ENCODE measurements around the gene PLCB1. TPM values are rescaled to one million over a fixed set of nuclear protein-coding genes. Genes with fewer than 3 reads are reported as not detected.

PLCB1 gene
- total and polyA plus RNA-seq, 3 experiments from 2014 or later, result 8.5 to 9.9 (median 8.8) TPM

DNA sequence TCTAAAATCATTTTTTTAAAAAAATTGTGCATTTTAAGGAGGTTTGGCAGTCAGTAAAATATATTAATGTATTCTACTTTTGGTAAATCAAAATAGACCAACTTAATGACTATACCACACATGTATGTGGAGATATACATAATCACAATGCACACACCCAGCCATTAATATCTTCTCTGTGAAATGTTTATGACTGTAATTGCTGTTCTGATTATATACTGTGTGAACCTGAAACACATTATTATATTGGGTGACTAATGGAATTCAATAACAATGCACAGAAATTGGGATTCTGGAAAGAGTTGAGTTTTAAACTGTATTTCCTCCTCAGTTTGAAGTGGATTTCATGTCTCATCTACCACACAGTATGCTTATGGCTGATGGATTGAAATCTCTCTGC is 233.6 kb downstream of the PLCB1 start:
- Mint-ChIP-seq H3K27me3 (no peaks in the 10 kb centered on the region), H3K27ac (no peak overlapping the region), H3K36me3 (no peaks in the 10 kb centered on the region), H3K4me1 (peaks cover 14 to 22% (median 16%) of the 10 kb centered on the region in 3 donors), H3K9me3 (no peaks in the 10 kb centered on the region), H3K4me3 (no peak overlapping the region)
- H3K27me3 ChIP-seq (ENCODE audit: insufficient read depth, low read length, poor library complexity, severe bottlenecking), result no peaks in the 10 kb centered on the region
- ChIA-PET POLR2A (no interaction called here), CTCF (no interaction called here)
- no peak overlapping the region for H3K27ac ChIP-seq (ENCODE audit: low read depth, low read length)
- no peak for DNase-seq
- no peaks in the 10 kb centered on the region for H3K36me3 ChIP-seq (ENCODE audit: insufficient read depth, low read length)
- no peaks in the 10 kb centered on the region for H3K4me1 ChIP-seq (ENCODE audit: insufficient read depth, low read length)
- no peak overlapping the region for H3K4me3 ChIP-seq (ENCODE audit: low read length)
- H3K9me3 ChIP-seq (ENCODE audit: low read length), result no peaks in the 10 kb centered on the region

- Mint-ChIP-seq H3K36me3 (no peaks in the 10 kb centered on the region), H3K9me3 (peaks cover 0 to 2% (median 0%) of the 10 kb centered on the region in 5 donors), H3K27ac (no peak overlapping the region), H3K4me1 (peaks cover 14 to 22% (median 16%) of the 10 kb centered on the region in 3 donors), H3K27me3 (no peaks in the 10 kb centered on the region), H3K4me3 (no peak overlapping the region)
- no peaks in the 10 kb centered on the region for H3K4me1 ChIP-seq (ENCODE audit: insufficient read depth, low read length)
- H3K36me3 ChIP-seq (ENCODE audit: insufficient read depth, low read length), result no peaks in the 10 kb centered on the region
- no peak for DNase-seq
- H3K9me3 ChIP-seq (ENCODE audit: low read length), result no peaks in the 10 kb centered on the region
- H3K27me3 ChIP-seq (ENCODE audit: insufficient read depth, low read length, poor library complexity, severe bottlenecking), result no peaks in the 10 kb centered on the region
- ChIA-PET CTCF (no interaction called here), POLR2A (no interaction called here)
- H3K4me3 ChIP-seq (ENCODE audit: low read length), result no peak overlapping the region
- H3K27ac ChIP-seq (ENCODE audit: low read depth, low read length), result no peak overlapping the region
These were observed 234.3 kb downstream of the PLCB1 start for GRCh38 chr20:8366303-8366923.

DNA sequence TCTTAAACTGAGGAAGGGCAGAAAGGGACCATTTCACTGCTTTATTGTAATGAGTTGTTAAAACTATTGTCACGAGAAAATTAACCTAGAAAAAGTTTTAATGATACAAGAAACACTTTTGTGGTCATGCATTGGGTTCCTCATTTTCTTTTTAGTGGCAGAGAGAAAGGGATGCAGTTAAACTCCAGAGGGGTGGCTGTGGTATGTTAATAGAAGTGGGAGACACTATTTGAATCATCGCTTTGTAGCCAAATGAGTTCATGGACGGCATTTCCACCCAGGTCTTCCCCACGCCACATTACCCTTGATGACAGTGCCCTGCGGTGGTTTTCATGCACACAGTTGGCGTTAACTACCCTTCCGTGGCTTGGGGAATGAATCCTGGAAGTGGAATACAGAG is 235.6 kb downstream of the PLCB1 start:
- Mint-ChIP-seq H3K27ac (no peak overlapping the region), H3K9me3 (peaks cover 0 to 2% (median 0%) of the 10 kb centered on the region in 5 donors), H3K4me1 (peaks cover 14 to 22% (median 16%) of the 10 kb centered on the region in 3 donors), H3K36me3 (no peaks in the 10 kb centered on the region), H3K4me3 (no peak overlapping the region), H3K27me3 (no peaks in the 10 kb centered on the region)
- CTCF ChIA-PET, result no interaction called here
- Histone ChIP-seq H3K36me3 (ENCODE audit: insufficient read depth, low read length) (no peaks in the 10 kb centered on the region), H3K9me3 (ENCODE audit: low read length) (no peaks in the 10 kb centered on the region), H3K27ac (ENCODE audit: low read depth, low read length) (no peak overlapping the region), H3K4me1 (ENCODE audit: insufficient read depth, low read length) (no peaks in the 10 kb centered on the region), H3K4me3 (ENCODE audit: low read length) (no peak overlapping the region), H3K27me3 (ENCODE audit: insufficient read depth, low read length, poor library complexity, severe bottlenecking) (no peaks in the 10 kb centered on the region)
- no peak for DNase-seq
- POLR2A ChIA-PET, result no interaction called here

GRCh38 chr20:8368670-8369069 is 236.6 kb downstream of the PLCB1 start:
- H3K27me3 Mint-ChIP-seq, result no peaks in the 10 kb centered on the region
- Histone ChIP-seq H3K27ac (ENCODE audit: low read depth, low read length) (no peak overlapping the region), H3K4me1 (ENCODE audit: insufficient read depth, low read length) (no peaks in the 10 kb centered on the region), H3K4me3 (ENCODE audit: low read length) (no peak overlapping the region), H3K9me3 (ENCODE audit: low read length) (no peaks in the 10 kb centered on the region), H3K36me3 (ENCODE audit: insufficient read depth, low read length) (no peaks in the 10 kb centered on the region), H3K27me3 (ENCODE audit: insufficient read depth, low read length, poor library complexity, severe bottlenecking) (no peaks in the 10 kb centered on the region)
- POLR2A ChIA-PET, result no interaction called here
- CTCF ChIA-PET, result no interaction called here
- H3K4me1 Mint-ChIP-seq, result peaks cover 14 to 26% (median 16%) of the 10 kb centered on the region in 3 donors
- no peak overlapping the region for H3K27ac Mint-ChIP-seq
- peaks cover 0 to 2% (median 0%) of the 10 kb centered on the region in 5 donors for H3K9me3 Mint-ChIP-seq
- H3K36me3 Mint-ChIP-seq, result no peaks in the 10 kb centered on the region
- no peak overlapping the region for H3K4me3 Mint-ChIP-seq
- DNase-seq, result no peak

- POLR2A ChIA-PET, result no interaction called here
- CTCF ChIA-PET, result no interaction called here
- H3K9me3 Mint-ChIP-seq, result peaks cover 0 to 2% (median 0%) of the 10 kb centered on the region in 5 donors
These were observed 237.2 kb downstream of the PLCB1 start for GRCh38 chr20:8369311-8369710.

DNA sequence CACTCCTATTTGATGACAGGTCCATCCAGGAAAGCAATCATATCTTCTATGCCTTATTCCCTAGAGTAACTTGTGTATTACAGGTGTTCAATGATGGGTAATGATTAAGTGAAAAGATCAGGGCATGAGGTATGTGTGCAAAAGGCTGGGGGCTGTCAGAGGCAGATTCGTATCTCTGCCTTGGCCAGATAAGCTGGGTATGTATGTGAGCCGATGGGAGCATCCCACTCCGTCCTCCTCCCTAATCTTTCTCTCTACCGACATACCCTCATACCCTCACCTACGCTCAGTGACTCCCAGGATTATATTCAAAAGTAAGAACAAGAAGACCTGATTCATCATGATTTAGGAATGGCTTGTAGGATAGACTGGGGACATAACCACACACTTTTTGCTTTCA is 238.7 kb downstream of the PLCB1 start:
- Mint-ChIP-seq H3K27ac (no peak overlapping the region), H3K36me3 (no peaks in the 10 kb centered on the region), H3K4me1 (peaks cover 14 to 26% (median 16%) of the 10 kb centered on the region in 3 donors), H3K4me3 (no peak overlapping the region), H3K27me3 (no peaks in the 10 kb centered on the region), H3K9me3 (peaks cover 0 to 2% (median 0%) of the 10 kb centered on the region in 5 donors)
- H3K27ac ChIP-seq (ENCODE audit: low read depth, low read length), result no peak overlapping the region
- CTCF ChIA-PET, result no interaction called here
- no peaks in the 10 kb centered on the region for H3K27me3 ChIP-seq (ENCODE audit: insufficient read depth, low read length, poor library complexity, severe bottlenecking)
- POLR2A ChIA-PET, result no interaction called here
- no peaks in the 10 kb centered on the region for H3K4me1 ChIP-seq (ENCODE audit: insufficient read depth, low read length)
- H3K4me3 ChIP-seq (ENCODE audit: low read length), result no peak overlapping the region
- DNase-seq, result no peak
- H3K9me3 ChIP-seq (ENCODE audit: low read length), result no peaks in the 10 kb centered on the region
- H3K36me3 ChIP-seq (ENCODE audit: insufficient read depth, low read length), result no peaks in the 10 kb centered on the region

More at GRCh38 chr20:8369311-8369710, 237.2 kb downstream of the PLCB1 start:
- H3K4me3 ChIP-seq (ENCODE audit: low read length), result no peak overlapping the region
- H3K36me3 Mint-ChIP-seq, result no peaks in the 10 kb centered on the region
- no peaks in the 10 kb centered on the region for H3K27me3 ChIP-seq (ENCODE audit: insufficient read depth, low read length, poor library complexity, severe bottlenecking)
- H3K27me3 Mint-ChIP-seq, result no peaks in the 10 kb centered on the region
- H3K4me1 Mint-ChIP-seq, result peaks cover 14 to 26% (median 16%) of the 10 kb centered on the region in 3 donors
- H3K27ac ChIP-seq (ENCODE audit: low read depth, low read length), result no peak overlapping the region
- DNase-seq, result no peak
- H3K4me1 ChIP-seq (ENCODE audit: insufficient read depth, low read length), result no peaks in the 10 kb centered on the region
- no peak overlapping the region for H3K4me3 Mint-ChIP-seq
- peak overlapping the region in 3 of 8 donors; percentile 1 to 38 (median 3) for H3K27ac Mint-ChIP-seq
- no peaks in the 10 kb centered on the region for H3K36me3 ChIP-seq (ENCODE audit: insufficient read depth, low read length)
- H3K9me3 ChIP-seq (ENCODE audit: low read length), result no peaks in the 10 kb centered on the region

DNA sequence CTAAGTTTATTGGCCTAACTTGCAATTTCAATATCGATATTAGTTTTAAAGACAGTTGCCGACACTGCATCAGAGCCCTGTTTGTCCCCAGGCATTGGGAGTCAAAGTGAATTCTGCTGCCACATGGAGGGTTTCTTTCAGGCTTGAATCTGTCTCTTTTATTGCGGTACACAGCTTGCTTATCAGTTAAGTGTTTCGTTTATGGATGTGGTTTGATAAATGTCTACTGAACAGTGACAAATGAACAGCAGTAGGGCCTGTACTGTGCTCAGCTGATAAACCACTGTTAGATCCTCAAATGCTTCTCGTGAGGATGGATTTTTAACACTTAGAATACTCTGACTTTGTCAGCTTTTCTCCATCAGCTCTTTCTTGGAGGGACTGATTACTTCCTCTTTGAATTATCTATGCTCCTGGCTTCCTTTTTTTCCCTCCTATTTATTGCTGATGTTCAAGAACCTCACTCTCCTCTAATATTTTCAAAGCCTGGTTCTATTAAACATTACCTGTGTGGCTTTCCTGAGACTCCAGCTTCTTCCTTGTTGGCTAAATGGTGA is 240.8 kb downstream of the PLCB1 start:
- Mint-ChIP-seq H3K4me1 (peaks cover 10 to 19% (median 12%) of the 10 kb centered on the region in 3 donors), H3K36me3 (peaks cover 0 to 3% (median 0%) of the 10 kb centered on the region in 3 donors), H3K27ac (no peak overlapping the region), H3K27me3 (no peaks in the 10 kb centered on the region), H3K4me3 (no peak overlapping the region), H3K9me3 (peaks cover 0 to 2% (median 0%) of the 10 kb centered on the region in 5 donors)
- Histone ChIP-seq H3K36me3 (ENCODE audit: insufficient read depth, low read length) (no peaks in the 10 kb centered on the region), H3K27ac (ENCODE audit: low read depth, low read length) (no peak overlapping the region), H3K27me3 (ENCODE audit: insufficient read depth, low read length, poor library complexity, severe bottlenecking) (no peaks in the 10 kb centered on the region), H3K4me3 (ENCODE audit: low read length) (no peak overlapping the region), H3K9me3 (ENCODE audit: low read length) (no peaks in the 10 kb centered on the region), H3K4me1 (ENCODE audit: insufficient read depth, low read length) (no peaks in the 10 kb centered on the region)
- no peak for DNase-seq
- CTCF ChIA-PET, result no interaction called here
- POLR2A ChIA-PET, result no interaction called here

DNA sequence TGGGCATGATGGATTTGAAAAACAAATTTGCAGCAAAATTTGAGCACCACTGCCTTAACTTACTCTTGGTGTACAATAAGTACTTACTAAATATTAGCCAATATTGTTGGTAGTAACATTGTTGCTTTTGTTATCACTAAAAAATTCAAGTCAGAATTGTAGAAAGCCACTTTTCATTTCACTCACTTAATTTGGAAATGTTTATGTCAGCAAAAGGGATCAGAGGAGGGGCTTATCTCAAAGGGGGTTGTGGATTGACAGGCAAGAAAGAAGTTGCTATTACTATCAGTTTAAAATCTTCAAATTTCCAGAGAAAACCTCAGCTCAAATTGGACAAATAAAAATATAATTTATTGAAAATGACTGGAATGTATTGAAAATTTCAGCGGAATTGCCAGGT is 241.5 kb downstream of the PLCB1 start:
- no peak overlapping the region for H3K27ac ChIP-seq (ENCODE audit: low read depth, low read length)
- H3K4me1 ChIP-seq (ENCODE audit: insufficient read depth, low read length), result no peaks in the 10 kb centered on the region
- ChIA-PET CTCF (no interaction called here), POLR2A (no interaction called here)
- no peak for DNase-seq
- H3K4me3 ChIP-seq (ENCODE audit: low read length), result no peak overlapping the region
- no peaks in the 10 kb centered on the region for H3K9me3 ChIP-seq (ENCODE audit: low read length)
- H3K27me3 Mint-ChIP-seq, result no peaks in the 10 kb centered on the region
- H3K9me3 Mint-ChIP-seq, result peaks cover 0 to 2% (median 0%) of the 10 kb centered on the region in 5 donors
- no peaks in the 10 kb centered on the region for H3K27me3 ChIP-seq (ENCODE audit: insufficient read depth, low read length, poor library complexity, severe bottlenecking)
- peaks cover 0 to 5% (median 0%) of the 10 kb centered on the region in 3 donors for H3K36me3 Mint-ChIP-seq
- H3K36me3 ChIP-seq (ENCODE audit: insufficient read depth, low read length), result no peaks in the 10 kb centered on the region
- H3K4me1 Mint-ChIP-seq, result peaks cover 8 to 17% (median 10%) of the 10 kb centered on the region in 3 donors
- H3K4me3 Mint-ChIP-seq, result no peak overlapping the region
- H3K27ac Mint-ChIP-seq, result no peak overlapping the region
